ENCODE results near the gene JARID2. TPM values are rescaled to one million over a fixed set of nuclear protein-coding genes. Genes with fewer than 3 reads are reported as not detected.

JARID2 gene
- polyA plus RNA-seq, 1 of the 3 experiments (the other 2 are of a cell fraction) = 3.4 TPM

DNA sequence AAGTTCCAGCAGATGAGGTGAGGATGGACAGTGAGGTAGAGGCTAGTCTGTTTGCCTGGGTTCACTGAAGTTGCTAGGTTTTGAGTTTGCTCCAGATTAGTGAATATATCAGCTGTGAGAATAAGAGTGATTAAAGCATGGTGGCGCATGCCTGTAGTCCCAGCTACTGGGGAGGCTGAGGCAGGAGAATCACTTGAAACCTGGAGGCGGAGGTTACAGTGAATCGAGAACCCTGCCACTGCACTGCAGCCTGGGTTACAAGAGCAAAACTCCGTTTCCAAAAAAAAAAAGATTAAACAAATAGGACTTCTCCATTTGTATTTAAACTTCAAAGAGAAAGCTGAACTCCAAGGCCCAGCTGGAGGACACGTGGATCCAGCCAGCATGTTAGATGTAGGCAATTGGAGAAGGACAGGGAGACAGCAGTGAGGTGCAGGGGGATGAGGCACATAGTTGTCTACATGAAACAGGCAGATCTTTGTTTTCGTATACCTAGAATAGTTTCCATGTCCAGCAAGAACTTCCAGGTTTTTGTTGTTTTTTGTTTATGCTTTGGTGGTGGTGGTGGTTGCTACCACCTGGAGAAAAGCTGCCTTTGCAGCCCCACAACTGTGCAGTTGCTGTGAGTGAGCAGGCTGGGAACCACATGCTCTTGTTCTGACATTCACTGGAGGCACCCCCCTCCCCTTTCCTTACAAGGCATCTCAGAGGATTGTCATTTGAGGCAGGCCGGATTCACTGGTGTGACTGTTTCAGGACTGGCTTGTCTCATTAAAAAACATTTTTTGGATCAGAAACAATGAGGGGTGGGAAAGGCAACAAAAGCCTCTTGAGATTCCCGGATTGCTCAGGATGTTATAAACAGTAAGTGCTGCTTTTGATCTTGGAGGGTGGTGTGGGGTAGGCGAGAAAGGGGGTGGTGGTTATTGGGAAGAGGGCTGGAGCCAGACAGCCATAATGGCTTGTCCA is 72.3 kb downstream of the JARID2 start (continued):
- TF ChIP-seq, protein P1, sequence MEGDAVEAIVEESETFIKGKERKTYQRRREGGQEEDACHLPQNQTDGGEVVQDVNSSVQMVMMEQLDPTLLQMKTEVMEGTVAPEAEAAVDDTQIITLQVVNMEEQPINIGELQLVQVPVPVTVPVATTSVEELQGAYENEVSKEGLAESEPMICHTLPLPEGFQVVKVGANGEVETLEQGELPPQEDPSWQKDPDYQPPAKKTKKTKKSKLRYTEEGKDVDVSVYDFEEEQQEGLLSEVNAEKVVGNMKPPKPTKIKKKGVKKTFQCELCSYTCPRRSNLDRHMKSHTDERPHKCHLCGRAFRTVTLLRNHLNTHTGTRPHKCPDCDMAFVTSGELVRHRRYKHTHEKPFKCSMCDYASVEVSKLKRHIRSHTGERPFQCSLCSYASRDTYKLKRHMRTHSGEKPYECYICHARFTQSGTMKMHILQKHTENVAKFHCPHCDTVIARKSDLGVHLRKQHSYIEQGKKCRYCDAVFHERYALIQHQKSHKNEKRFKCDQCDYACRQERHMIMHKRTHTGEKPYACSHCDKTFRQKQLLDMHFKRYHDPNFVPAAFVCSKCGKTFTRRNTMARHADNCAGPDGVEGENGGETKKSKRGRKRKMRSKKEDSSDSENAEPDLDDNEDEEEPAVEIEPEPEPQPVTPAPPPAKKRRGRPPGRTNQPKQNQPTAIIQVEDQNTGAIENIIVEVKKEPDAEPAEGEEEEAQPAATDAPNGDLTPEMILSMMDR (IDR thresholded peaks at IDR 0.05) = no peak

DNA sequence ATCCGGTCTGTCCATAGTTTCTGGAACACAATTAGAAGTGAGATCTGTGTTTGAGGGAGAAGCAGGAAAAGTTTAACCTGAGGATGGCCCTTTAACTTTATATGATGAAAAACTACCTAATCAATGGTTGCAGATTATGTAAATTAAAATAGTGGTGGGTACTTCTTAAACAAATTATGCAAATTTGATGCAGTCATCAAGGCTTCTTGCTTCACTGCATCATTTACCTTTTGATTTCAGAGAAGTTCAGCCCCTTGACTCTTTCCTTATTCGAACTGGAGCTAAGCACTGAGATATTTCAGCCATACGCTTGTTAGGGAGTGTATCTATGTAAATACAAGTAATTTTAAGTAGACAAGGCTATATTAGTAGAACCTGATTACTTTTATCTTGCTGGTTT is 73.8 kb downstream of the JARID2 start:
- ChIA-PET CTCF (interaction anchor here (1.1 to 1.3 kb wide), 3 partner anchors 12 to 71 kb away, joined by 3 to 4 read pairs (median 4); no protein-coding TSS in a partner anchor), POLR2A (no interaction called here)
- H3K9ac ChIP-seq = no peak overlapping the region
- H3K4me1 ChIP-seq (ENCODE audit: control insufficient read depth in 1 of 2, insufficient read depth in 2 of 2, low read depth in 1 of 2, low read length in 1 of 2) = peaks cover 2 to 13% of the 10 kb centered on the region in 2 experiments; a peak in 2 of 4 replicates
- H3K9me3 ChIP-seq = no peaks in the 10 kb centered on the region
- H4K20me1 ChIP-seq (ENCODE audit: insufficient read depth) = no peaks in the 10 kb centered on the region
- no peaks in the 10 kb centered on the region for H3F3A ChIP-seq (replicated peaks; ENCODE audit: insufficient read depth)
- 94% methylated on average over 3 of the region's 3 CpGs for WGBS (ENCODE audit: low lambda C conversion rate)
- peaks cover 10% of the 10 kb centered on the region; the same call in 1 of the 2 replicates for H3K79me2 ChIP-seq (ENCODE audit: insufficient read depth)
- DNase-seq = no peak
- no peak overlapping the region for H3K27ac ChIP-seq (ENCODE audit: low read depth in 2 of 2, low read length in 1 of 2)
- no peak overlapping the region for H3K4me3 ChIP-seq (ENCODE audit: low read depth in 2 of 2, low read length in 1 of 2)
- no peaks in the 10 kb centered on the region for H3K27me3 ChIP-seq (ENCODE audit: insufficient read depth)
- no peak overlapping the region for H2AFZ ChIP-seq (ENCODE audit: low read depth)
- H3K36me3 ChIP-seq (replicated peaks in 1 of 2; ENCODE audit: control insufficient read depth in 1 of 2, insufficient read depth in 2 of 2, low read length in 1 of 2) = no peaks in the 10 kb centered on the region
- no peak overlapping the region for H3K4me2 ChIP-seq
- no peaks in the 10 kb centered on the region for H3K9me2 ChIP-seq
- TF ChIP-seq, protein P2, sequence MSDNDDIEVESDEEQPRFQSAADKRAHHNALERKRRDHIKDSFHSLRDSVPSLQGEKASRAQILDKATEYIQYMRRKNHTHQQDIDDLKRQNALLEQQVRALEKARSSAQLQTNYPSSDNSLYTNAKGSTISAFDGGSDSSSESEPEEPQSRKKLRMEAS (IDR thresholded peaks at IDR 0.05; ENCODE audit: low read depth) = no peak
- TF ChIP-seq RCOR1 (IDR thresholded peaks at IDR 0.05; ENCODE audit: low read length) = no peak
- TF ChIP-seq, protein P3, sequence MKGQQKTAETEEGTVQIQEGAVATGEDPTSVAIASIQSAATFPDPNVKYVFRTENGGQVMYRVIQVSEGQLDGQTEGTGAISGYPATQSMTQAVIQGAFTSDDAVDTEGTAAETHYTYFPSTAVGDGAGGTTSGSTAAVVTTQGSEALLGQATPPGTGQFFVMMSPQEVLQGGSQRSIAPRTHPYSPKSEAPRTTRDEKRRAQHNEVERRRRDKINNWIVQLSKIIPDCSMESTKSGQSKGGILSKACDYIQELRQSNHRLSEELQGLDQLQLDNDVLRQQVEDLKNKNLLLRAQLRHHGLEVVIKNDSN (IDR thresholded peaks at IDR 0.05; ENCODE audit: borderline replicate concordance, low read depth) = no peak
- TF ChIP-seq RFX5 (IDR thresholded peaks at IDR 0.05; ENCODE audit: low read length) = no peak
- TF ChIP-seq JUND (IDR thresholded peaks at IDR 0.05) = no peak

DNA sequence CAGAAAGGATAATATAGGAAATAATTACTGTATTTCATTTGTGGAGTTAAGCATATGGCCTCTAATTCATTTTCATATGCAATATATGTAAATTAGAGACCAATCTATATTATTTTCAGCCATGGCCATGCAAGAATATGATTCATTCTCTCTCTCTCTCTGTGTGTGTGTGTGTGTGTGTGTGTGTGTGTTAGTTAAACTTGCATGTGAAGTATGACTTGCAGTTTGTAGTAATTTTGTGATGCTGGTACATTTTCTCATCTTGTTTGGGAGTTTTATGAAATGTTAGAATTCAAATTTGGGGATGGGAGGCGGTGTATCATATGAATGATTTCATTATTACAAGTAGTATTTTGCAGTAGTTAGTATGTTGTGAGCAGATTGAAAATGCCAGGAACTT is 74.8 kb downstream of the JARID2 start:
- ChIA-PET POLR2A (no interaction called here), CTCF (interaction anchor here (1.1 to 1.3 kb wide), 2 partner anchors 13 to 70 kb away, joined by 4 read pairs; no protein-coding TSS in a partner anchor)
- no peak overlapping the region for H3K4me2 ChIP-seq
- H3K27me3 ChIP-seq (ENCODE audit: insufficient read depth) = no peaks in the 10 kb centered on the region
- no peaks in the 10 kb centered on the region for H4K20me1 ChIP-seq (ENCODE audit: insufficient read depth)
- no peak for DNase-seq
- H2AFZ ChIP-seq (ENCODE audit: low read depth) = no peak overlapping the region
- H3F3A ChIP-seq (replicated peaks; ENCODE audit: insufficient read depth) = no peaks in the 10 kb centered on the region
- H3K27ac ChIP-seq (ENCODE audit: low read depth in 2 of 2, low read length in 1 of 2) = no peak overlapping the region
- H3K9me3 ChIP-seq = no peaks in the 10 kb centered on the region
- WGBS (ENCODE audit: low lambda C conversion rate) = 89% methylated on average over 1 of the region's 1 CpG
- H3K9ac ChIP-seq = no peak overlapping the region
- no peak overlapping the region for H3K4me3 ChIP-seq (ENCODE audit: low read depth in 2 of 2, low read length in 1 of 2)
- TF ChIP-seq FOSL2 (IDR thresholded peaks at IDR 0.05; ENCODE audit: borderline replicate concordance, low read depth) (0 out of 2 replicates have a peak, but pooled peaks have one; percentile 12), JUND (IDR thresholded peaks at IDR 0.05) (no peak)
- peaks cover 2 to 13% of the 10 kb centered on the region in 2 experiments; a peak in 2 of 4 replicates for H3K4me1 ChIP-seq (ENCODE audit: control insufficient read depth in 1 of 2, insufficient read depth in 2 of 2, low read depth in 1 of 2, low read length in 1 of 2)
- no peaks in the 10 kb centered on the region for H3K9me2 ChIP-seq
- H3K36me3 ChIP-seq (replicated peaks in 1 of 2; ENCODE audit: control insufficient read depth in 1 of 2, insufficient read depth in 2 of 2, low read length in 1 of 2) = no peaks in the 10 kb centered on the region
- H3K79me2 ChIP-seq (ENCODE audit: insufficient read depth) = peaks cover 12% of the 10 kb centered on the region; the same call in 1 of the 2 replicates

Data from SK-N-SH (cell line).